Lower leg skin (tissue), 4 donors: Measurements from ENCODE around the gene KCTD19. TPM values are rescaled to one million over a fixed set of nuclear protein-coding genes. Genes with fewer than 3 reads are reported as not detected.

Source experiments
- DNase-seq, 2 donors: peaks; one replicate each; pipeline ENCODE4 v3.0.0-alpha.2; 2019; ENCODE audit warnings: low spot score in 2 of 2
- H3K4me3 ChIP-seq: fragments of 200-600 bp; sonication (generic); 2 replicates; pipeline ENCODE4 v1.5.1; 2017; ENCODE audit warnings: mild to moderate bottlenecking, low read depth; ENCODE audit not compliant: poor library complexity, severe bottlenecking
- POLR2A ChIP-seq, 2 donors: fragments of 450-650 bp; IDR thresholded peaks; one replicate each; pipeline ENCODE4 v1.6.1; 2016 to 2017; ENCODE audit warnings: antibody characterized with exemption in 2 of 2, mild to moderate bottlenecking in 1 of 2, moderate library complexity in 1 of 2
- WGBS, 2 donors: methylation state at CpG; one replicate each; pipeline ENCODE4 v1.1.5; 2018; 5-methylcytosine and 5-hydroxymethylcytosine counted together
- intact Hi-C: fragments of 100-400 bp; cut with DNase I; formaldehyde crosslinking; loops from one replicate; pipeline ENCODE4 v1.15.0; 2023; ENCODE audit warnings: low total_unique reads
- total RNA-seq, 4 donors: library from RNA; depleted of rRNA; stranded (reverse); fragments of >200 nt; gene quantifications; one replicate each; pipeline ENCODE4 v1.1.0, GENCODE V29; 2016
- TF ChIP-seq, protein P1 (sequence below), 3 donors: fragments of 450-650 bp; IDR thresholded peaks; one replicate each; pipeline ENCODE4 v1.5.1; 2016; ENCODE audit warnings: antibody characterized with exemption in 3 of 3, mild to moderate bottlenecking in 3 of 3, moderate library complexity in 2 of 3

KCTD19 gene
- total RNA-seq, 4 donors from 2014 or later = 0.11 to 0.32 TPM; not detected in 2

DNA sequence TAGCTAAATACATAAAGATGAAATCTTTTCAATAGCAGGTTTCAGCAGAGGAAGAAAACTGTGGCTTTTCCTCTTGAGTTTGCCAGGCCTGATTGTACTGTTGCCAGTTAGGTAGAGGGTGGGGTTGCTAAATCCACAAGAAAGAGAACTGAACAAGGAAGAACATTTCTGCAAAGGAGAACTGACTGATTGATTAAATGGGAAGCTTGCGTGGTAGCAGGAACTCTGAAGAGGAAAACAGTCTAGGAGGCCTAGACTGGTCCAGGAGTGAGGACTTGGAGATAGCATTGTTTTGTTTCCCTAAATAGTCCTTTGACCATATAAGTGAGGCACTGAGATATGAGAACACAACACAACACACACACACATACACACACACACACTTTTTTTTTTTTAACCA is 18.9 kb upstream of the KCTD19 start:
- H3K4me3 ChIP-seq = no peak overlapping the region
- WGBS, 2 donors = 67 to 72% methylated on average over 1 of the region's 1 CpG
- DNase-seq = no peak
- intact Hi-C loops = no loop called here
- TF ChIP-seq POLR2A (IDR thresholded peaks at IDR 0.05) = no peak
- TF ChIP-seq, protein P1, sequence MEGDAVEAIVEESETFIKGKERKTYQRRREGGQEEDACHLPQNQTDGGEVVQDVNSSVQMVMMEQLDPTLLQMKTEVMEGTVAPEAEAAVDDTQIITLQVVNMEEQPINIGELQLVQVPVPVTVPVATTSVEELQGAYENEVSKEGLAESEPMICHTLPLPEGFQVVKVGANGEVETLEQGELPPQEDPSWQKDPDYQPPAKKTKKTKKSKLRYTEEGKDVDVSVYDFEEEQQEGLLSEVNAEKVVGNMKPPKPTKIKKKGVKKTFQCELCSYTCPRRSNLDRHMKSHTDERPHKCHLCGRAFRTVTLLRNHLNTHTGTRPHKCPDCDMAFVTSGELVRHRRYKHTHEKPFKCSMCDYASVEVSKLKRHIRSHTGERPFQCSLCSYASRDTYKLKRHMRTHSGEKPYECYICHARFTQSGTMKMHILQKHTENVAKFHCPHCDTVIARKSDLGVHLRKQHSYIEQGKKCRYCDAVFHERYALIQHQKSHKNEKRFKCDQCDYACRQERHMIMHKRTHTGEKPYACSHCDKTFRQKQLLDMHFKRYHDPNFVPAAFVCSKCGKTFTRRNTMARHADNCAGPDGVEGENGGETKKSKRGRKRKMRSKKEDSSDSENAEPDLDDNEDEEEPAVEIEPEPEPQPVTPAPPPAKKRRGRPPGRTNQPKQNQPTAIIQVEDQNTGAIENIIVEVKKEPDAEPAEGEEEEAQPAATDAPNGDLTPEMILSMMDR (IDR thresholded peaks at IDR 0.05) = no peak

DNA sequence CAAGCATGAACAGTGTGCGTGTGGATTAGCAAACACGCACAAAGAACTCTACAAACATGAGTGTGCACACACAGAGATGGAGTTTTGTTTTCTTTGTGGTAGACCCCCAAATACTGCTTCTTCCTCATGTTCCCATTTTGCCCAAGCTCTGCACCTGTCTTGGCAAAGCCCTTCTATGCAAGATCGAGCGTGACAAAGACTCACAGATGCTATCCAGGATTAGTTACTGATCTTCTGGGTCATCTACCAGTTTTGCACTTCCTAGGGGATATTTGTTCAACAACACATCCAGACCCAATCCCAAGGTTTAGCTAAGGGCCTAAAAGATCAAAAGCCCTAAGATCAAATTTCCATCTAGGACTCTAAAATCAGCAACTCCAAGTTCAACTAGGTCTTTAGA is 16.1 kb upstream of the KCTD19 start:
- 86 to 87% methylated on average over 4 of the region's 4 CpGs for WGBS, 2 donors
- H3K4me3 ChIP-seq = no peak overlapping the region
- intact Hi-C loops = no loop called here
- no peak for TF ChIP-seq POLR2A (IDR thresholded peaks at IDR 0.05)
- TF ChIP-seq, protein P1 (IDR thresholded peaks at IDR 0.05) = no peak
- DNase-seq = no peak

DNA sequence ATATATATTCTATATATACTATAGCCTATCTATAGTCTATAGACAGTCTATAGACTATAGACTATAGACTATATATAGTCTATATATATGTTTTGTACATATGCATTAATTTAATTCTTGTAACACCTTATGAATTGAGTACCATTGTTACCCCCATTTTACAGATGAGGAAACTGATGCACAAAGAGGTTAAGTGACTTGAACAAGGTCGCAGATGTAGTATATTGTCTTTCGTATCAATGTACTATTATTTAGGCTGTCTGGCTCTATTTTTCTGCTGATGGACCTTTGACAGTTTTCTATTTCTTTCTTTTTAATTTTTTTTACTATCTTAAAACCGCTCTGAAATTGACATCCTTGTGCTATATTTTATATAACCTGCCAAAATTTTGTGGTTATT is 14.7 kb upstream of the KCTD19 start:
- intact Hi-C loops = no loop called here
- TF ChIP-seq POLR2A (IDR thresholded peaks at IDR 0.05) = no peak
- TF ChIP-seq, protein P1 (IDR thresholded peaks at IDR 0.05) = no peak
- no peak for DNase-seq
- 74 to 93% methylated on average over 3 of the region's 3 CpGs for WGBS, 2 donors
- no peak overlapping the region for H3K4me3 ChIP-seq

DNA sequence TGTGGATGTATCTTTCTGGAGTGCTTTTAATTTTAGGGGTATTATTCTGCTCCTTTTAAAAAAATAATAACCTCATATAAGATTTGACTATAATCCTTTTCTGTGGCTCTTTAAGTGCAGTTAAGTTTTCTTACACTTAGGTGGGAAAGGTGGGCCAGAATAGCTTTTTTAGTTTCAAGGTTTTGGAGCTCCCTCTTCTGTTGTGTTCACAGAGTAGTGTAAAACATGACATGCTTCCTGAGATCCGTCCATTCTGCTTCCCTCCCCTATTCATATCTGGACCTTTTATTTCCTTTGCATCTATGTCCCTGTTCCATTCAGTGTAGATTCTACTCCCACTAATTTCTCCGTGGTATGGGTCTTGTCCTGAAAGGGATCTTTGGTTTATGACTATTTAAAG is 12.9 kb upstream of the KCTD19 start:
- no peak for TF ChIP-seq POLR2A (IDR thresholded peaks at IDR 0.05)
- TF ChIP-seq, protein P1 (IDR thresholded peaks at IDR 0.05) = no peak
- intact Hi-C loops = no loop called here
- WGBS, 2 donors = 32 to 34% methylated on average over 2 of the region's 2 CpGs
- no peak for DNase-seq
- H3K4me3 ChIP-seq = no peak overlapping the region

DNA sequence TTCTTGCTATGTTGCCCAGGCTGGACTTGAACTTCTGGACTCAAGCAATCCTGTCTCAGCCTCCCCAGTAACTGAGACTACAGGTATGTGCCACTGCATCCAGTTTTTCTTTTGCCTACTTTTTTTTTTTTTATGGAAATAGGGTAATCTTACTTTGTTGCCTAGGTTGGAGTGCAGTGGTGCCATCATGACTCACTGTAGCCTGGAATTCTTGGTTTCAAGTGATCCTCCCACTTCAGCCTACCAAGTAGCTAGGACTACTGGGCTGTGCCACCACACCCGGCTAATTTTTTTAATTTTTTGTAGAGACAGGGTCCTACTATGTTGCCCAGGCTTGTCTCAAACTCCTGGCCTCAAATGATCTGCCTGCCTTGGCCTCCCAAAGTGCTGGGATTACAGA is 10.1 kb upstream of the KCTD19 start:
- H3K4me3 ChIP-seq = no peak overlapping the region
- TF ChIP-seq, protein P1 (IDR thresholded peaks at IDR 0.05) = no peak
- TF ChIP-seq POLR2A (IDR thresholded peaks at IDR 0.05) = no peak
- DNase-seq = no peak
- intact Hi-C loops = no loop called here
- 54 to 72% methylated on average over 1 of the region's 1 CpG for WGBS, 2 donors

DNA sequence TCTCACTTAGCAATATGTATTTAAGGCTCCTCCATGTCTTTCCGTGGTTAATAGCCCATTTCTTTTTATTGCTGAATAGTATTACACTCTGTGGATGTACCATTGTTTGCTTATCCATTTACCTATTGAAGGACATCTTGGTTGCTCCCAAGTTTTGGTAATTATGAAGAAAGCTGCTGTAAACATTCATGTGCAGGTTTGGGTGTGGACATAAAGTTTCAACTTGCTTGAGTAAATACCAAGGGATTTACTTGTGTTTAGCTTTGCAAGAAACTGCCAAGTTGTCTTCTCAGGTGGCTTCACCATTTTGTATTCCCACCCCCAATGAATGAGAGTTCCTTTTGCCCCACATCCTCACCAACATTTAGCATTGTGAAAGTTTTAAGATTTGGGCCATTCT is 9.6 kb upstream of the KCTD19 start:
- no peak for DNase-seq
- TF ChIP-seq, protein P1 (IDR thresholded peaks at IDR 0.05) = no peak
- TF ChIP-seq POLR2A (IDR thresholded peaks at IDR 0.05) = no peak
- 79 to 94% methylated on average over 1 of the region's 1 CpG for WGBS, 2 donors
- H3K4me3 ChIP-seq = no peak overlapping the region
- intact Hi-C loops = no loop called here
